Natural killer cell (primary cell): ENCODE measurements around the gene NTRK2. TPM values are rescaled to one million over a fixed set of nuclear protein-coding genes. Genes with fewer than 3 reads are reported as not detected.

Experiments used
- ATAC-seq, 3 donors: fragments of 150-1000 bp in 2 of 3; fragments of 200-7000 bp in 1 of 3; cut with Tn5 transposase; 1 replicate in 1 of 3; 2 replicates in 2 of 3; pipeline ENCODE4 v1.10.0; 2021; ENCODE audit warnings: mild to moderate bottlenecking in 2 of 3, moderate library complexity in 2 of 3
- DNase-seq, 2 donors: peaks; one replicate each; pipeline versions ENCODE4 v3.0.0 to v3.0.0-alpha.2; 2013 to 2021; ENCODE audit warnings: mixed read lengths in 1 of 2
- H3K27ac ChIP-seq: one replicate; pipeline ENCODE4 v1.5.1; 2013; ENCODE audit warnings: mild to moderate bottlenecking, low read length
- H3K27me3 ChIP-seq: one replicate; pipeline ENCODE4 v1.6.1; 2013; ENCODE audit warnings: low read length; ENCODE audit not compliant: control insufficient read depth, insufficient read depth
- H3K36me3 ChIP-seq: one replicate; pipeline ENCODE4 v1.6.1; 2013; ENCODE audit warnings: low read length; ENCODE audit not compliant: control insufficient read depth, insufficient read depth
- H3K4me1 ChIP-seq: one replicate; pipeline ENCODE4 v1.6.1; 2013; ENCODE audit warnings: low read length; ENCODE audit not compliant: control insufficient read depth, insufficient read depth
- H3K4me3 ChIP-seq: one replicate; pipeline ENCODE4 v1.5.1; 2013; ENCODE audit warnings: low read length
- H3K9me3 ChIP-seq: one replicate; pipeline ENCODE4 v1.6.1; 2013; ENCODE audit warnings: low read length; ENCODE audit not compliant: control insufficient read depth, insufficient read depth
- H3K27ac Mint-ChIP-seq, 2 donors: one replicate each; pipeline ENCODE4 v1.8.0; 2022; ENCODE audit warnings: mild to moderate bottlenecking in 2 of 2, mixed read lengths in 2 of 2, moderate library complexity in 1 of 2
- H3K27me3 Mint-ChIP-seq, 2 donors: one replicate each; pipeline ENCODE4 v1.8.0; 2022; ENCODE audit warnings: low read depth in 2 of 2, mixed read lengths in 2 of 2
- H3K36me3 Mint-ChIP-seq: one replicate; pipeline ENCODE4 v1.8.0; 2022; ENCODE audit warnings: mixed read lengths
- H3K4me1 Mint-ChIP-seq, 2 donors: one replicate each; pipeline ENCODE4 v1.8.0; 2022; ENCODE audit warnings: mixed read lengths in 2 of 2
- H3K4me3 Mint-ChIP-seq: one replicate; pipeline ENCODE4 v1.8.0; 2022; ENCODE audit warnings: mild to moderate bottlenecking, moderate library complexity, mixed read lengths
- H3K9me3 Mint-ChIP-seq, 2 donors: one replicate each; pipeline ENCODE4 v1.8.0; 2022; ENCODE audit warnings: mixed read lengths in 2 of 2
- CTCF ChIP-seq: fragments of 200-600 bp; IDR thresholded peaks from one replicate; pipeline ENCODE4 v1.8.0; 2022; ENCODE audit warnings: antibody characterized with exemption
- WGBS: methylation state at CpG from one replicate; pipeline ENCODE4 v1.1.7; 2013; ENCODE audit warnings: missing lambda C conversion rate; ENCODE audit not compliant: insufficient coverage; 5-methylcytosine and 5-hydroxymethylcytosine counted together
- intact Hi-C: fragments of 100-400 bp; cut with micrococcal nuclease; formaldehyde crosslinking; loops from one replicate; pipeline ENCODE4 v1.14.2; 2022
- total RNA-seq, 4 donors: library from RNA; stranded (reverse); fragments of 120-200 nt in 1 of 4; gene quantifications; one replicate each; pipeline versions ENCODE4 v1.2.3 to v1.2.4, GENCODE V29; 2013 to 2022

Gene NTRK2
- total RNA-seq, 3 donors from 2014 or later (not counting 1 experiment from before 2014, with no cell fraction given), result 0.08 TPM; not detected in 2

DNA sequence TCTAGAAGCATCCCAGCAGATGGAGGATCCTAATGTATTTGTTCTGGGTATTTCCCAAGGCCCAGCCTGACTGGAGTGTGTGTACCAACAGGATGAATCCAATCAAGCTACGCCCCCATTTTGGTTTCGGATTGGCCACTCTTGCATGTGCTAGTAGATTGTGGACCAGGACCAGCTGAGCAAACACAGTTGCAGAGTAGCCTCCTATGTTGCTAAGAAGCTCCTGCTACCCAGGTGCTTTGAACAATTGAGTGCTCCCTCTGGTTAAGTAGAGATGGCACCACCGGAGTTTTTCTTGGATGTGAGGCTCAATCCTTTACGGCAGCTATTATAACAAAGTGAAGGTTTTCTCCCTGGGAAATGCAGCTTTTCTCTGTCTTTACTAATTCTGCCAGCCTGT is 204.5 kb downstream of the NTRK2 start:
- Mint-ChIP-seq H3K36me3 (no peaks in the 10 kb centered on the region), H3K27me3 (peaks cover 0 to 3% of the 10 kb centered on the region in 2 donors), H3K9me3 (no peaks in the 10 kb centered on the region), H3K27ac (no peak overlapping the region), H3K4me1 (peaks cover 0 to 6% of the 10 kb centered on the region in 2 donors), H3K4me3 (no peak overlapping the region)
- Histone ChIP-seq H3K9me3 (no peaks in the 10 kb centered on the region), H3K27ac (no peak overlapping the region), H3K27me3 (no peaks in the 10 kb centered on the region), H3K4me1 (no peaks in the 10 kb centered on the region), H3K36me3 (no peaks in the 10 kb centered on the region), H3K4me3 (no peak overlapping the region)
- 95% methylated on average over 4 of the region's 4 CpGs for WGBS
- intact Hi-C loops, result no loop called here
- DNase-seq (no peak), ATAC-seq (no peak)
- no peak for TF ChIP-seq CTCF

- ATAC-seq, result no peak
- Histone ChIP-seq H3K4me1 (no peaks in the 10 kb centered on the region), H3K27ac (no peak overlapping the region), H3K9me3 (no peaks in the 10 kb centered on the region), H3K27me3 (no peaks in the 10 kb centered on the region), H3K4me3 (no peak overlapping the region), H3K36me3 (no peaks in the 10 kb centered on the region)
- Mint-ChIP-seq H3K27me3 (peaks cover 0 to 3% of the 10 kb centered on the region in 2 donors), H3K4me1 (peaks cover 0 to 6% of the 10 kb centered on the region in 2 donors), H3K4me3 (no peak overlapping the region), H3K9me3 (no peaks in the 10 kb centered on the region), H3K27ac (no peak overlapping the region), H3K36me3 (no peaks in the 10 kb centered on the region)
- no peak for TF ChIP-seq CTCF
- no peak for DNase-seq
- intact Hi-C loops, result no loop called here
- 7% methylated on average over 2 of the region's 2 CpGs for WGBS
Observed at GRCh38 chr9:84874596-84874995, 205.1 kb downstream of the NTRK2 start.

- no peak overlapping the region for H3K27ac ChIP-seq
- no peaks in the 10 kb centered on the region for H3K36me3 Mint-ChIP-seq
- TF ChIP-seq CTCF, result no peak
Observed at GRCh38 chr9:84875193-84875592, 205.7 kb downstream of the NTRK2 start.

DNA sequence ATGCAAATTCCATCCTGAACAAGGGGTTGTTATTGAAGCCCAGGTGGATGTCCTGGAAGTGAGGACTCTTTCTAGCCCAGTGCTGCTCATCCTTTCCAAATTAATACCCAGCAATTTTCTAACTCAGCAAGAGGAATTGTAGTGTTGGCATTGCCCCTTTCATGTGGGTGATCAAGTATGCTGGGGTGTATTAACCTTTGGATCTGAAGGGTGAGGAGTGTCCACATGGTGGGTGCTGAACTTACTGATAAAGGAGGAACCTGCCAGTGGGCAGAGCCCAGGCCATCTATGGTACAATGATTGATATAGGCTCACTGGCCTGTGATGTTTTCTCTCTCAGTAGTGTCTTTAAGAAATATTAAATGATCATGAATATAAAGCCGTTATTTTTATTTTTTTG is 210.1 kb downstream of the NTRK2 start:
- DNase-seq (no peak), ATAC-seq (no peak)
- no peak overlapping the region for H3K27ac ChIP-seq
- Mint-ChIP-seq H3K4me1 (no peaks in the 10 kb centered on the region), H3K9me3 (no peaks in the 10 kb centered on the region), H3K27ac (no peak overlapping the region), H3K27me3 (peaks cover 5 to 7% of the 10 kb centered on the region in 2 donors), H3K4me3 (no peak overlapping the region), H3K36me3 (no peaks in the 10 kb centered on the region)
- no peaks in the 10 kb centered on the region for H3K9me3 ChIP-seq
- no peak overlapping the region for H3K4me3 ChIP-seq
- WGBS, result 100% methylated on average over 1 of the region's 1 CpG
- H3K36me3 ChIP-seq, result no peaks in the 10 kb centered on the region
- no peaks in the 10 kb centered on the region for H3K27me3 ChIP-seq
- intact Hi-C loops, result no loop called here
- no peak for TF ChIP-seq CTCF
- no peaks in the 10 kb centered on the region for H3K4me1 ChIP-seq

More at GRCh38 chr9:84875193-84875592, 205.7 kb downstream of the NTRK2 start:
- no peaks in the 10 kb centered on the region for H3K27me3 ChIP-seq
- H3K4me1 Mint-ChIP-seq, result peaks cover 0 to 6% of the 10 kb centered on the region in 2 donors
- H3K9me3 Mint-ChIP-seq, result no peaks in the 10 kb centered on the region
- no peak overlapping the region for H3K4me3 Mint-ChIP-seq
- 78% methylated on average over 4 of the region's 4 CpGs for WGBS
- no peak overlapping the region for H3K4me3 ChIP-seq
- DNase-seq (no peak), ATAC-seq (no peak)
- H3K4me1 ChIP-seq, result no peaks in the 10 kb centered on the region
- no peaks in the 10 kb centered on the region for H3K9me3 ChIP-seq
- peaks cover 0 to 3% of the 10 kb centered on the region in 2 donors for H3K27me3 Mint-ChIP-seq
- no peaks in the 10 kb centered on the region for H3K36me3 ChIP-seq
- intact Hi-C loops, result no loop called here
- no peak overlapping the region for H3K27ac Mint-ChIP-seq
